OCI-LY7 (cell line): ENCODE measurements around the gene OR4D1. TPM values are rescaled to one million over a fixed set of nuclear protein-coding genes. Genes with fewer than 3 reads are reported as not detected.

ENCODE experiments used
- BruUV-seq: library from RNA; stranded (reverse); fragments of 400-500 nt; replicated peaks from 2 replicates; lab custom pipeline; 2021; lab: Mats Ljungman, UMichigan
- CTCF ChIA-PET: fragments of 300-600 bp; sonication (Branson Sonifier 250); formaldehyde crosslinking; loops from one replicate; lab custom pipeline; 2022; ENCODE audit warnings: antibody characterized with exemption; ENCODE audit not compliant: unreplicated experiment; lab: Charles Lee
- POLR2A ChIA-PET: fragments of 300-600 bp; sonication (Branson Sonifier 250); formaldehyde crosslinking; loops from one replicate; lab custom pipeline; 2022; ENCODE audit warnings: antibody characterized with exemption; lab: Charles Lee
- DNase-seq: peaks from one replicate; pipeline ENCODE4 v3.0.0-alpha.2; 2015; ENCODE audit warnings: low spot score
- H2AFZ ChIP-seq: fragments of 200-600 bp; sonication (generic), shearing (Covaris generic); 2 replicates; pipeline ENCODE4 v1.6.1; 2014; ENCODE audit warnings: mild to moderate bottlenecking, antibody characterized with exemption, low read length, moderate library complexity
- H3K27ac ChIP-seq: fragments of 200-600 bp; sonication (generic); 2 replicates; pipeline ENCODE4 v1.5.1; 2014; ENCODE audit warnings: mixed run types, low read depth, mild to moderate bottlenecking, moderate library complexity, low read length, inconsistent platforms; ENCODE audit not compliant: poor library complexity, severe bottlenecking
- H3K36me3 ChIP-seq: fragments of 200-600 bp; sonication (generic); 2 replicates; pipeline ENCODE4 v1.6.1; 2014; ENCODE audit warnings: mild to moderate bottlenecking, antibody characterized with exemption, low read length, moderate library complexity, mixed read lengths; ENCODE audit not compliant: insufficient read depth
- H3K4me1 ChIP-seq: fragments of 200-600 bp; sonication (generic); 2 replicates; pipeline ENCODE4 v1.5.1; 2014; ENCODE audit warnings: mild to moderate bottlenecking, low read length; ENCODE audit not compliant: insufficient read depth, poor library complexity, severe bottlenecking
- H3K4me2 ChIP-seq: fragments of 200-600 bp; sonication (generic); 2 replicates; pipeline ENCODE4 v1.6.1; 2014; ENCODE audit warnings: mild to moderate bottlenecking, low read length
- H3K4me3 ChIP-seq: fragments of 200-600 bp; sonication (generic); 2 replicates; pipeline ENCODE4 v1.5.1; 2014; ENCODE audit warnings: mild to moderate bottlenecking, low read depth, low read length; ENCODE audit not compliant: poor library complexity, severe bottlenecking
- H3K79me2 ChIP-seq: fragments of 200-600 bp; sonication (generic); 2 replicates; pipeline ENCODE4 v1.6.1; 2016; ENCODE audit warnings: low read depth, mild to moderate bottlenecking, low read length, moderate library complexity, mixed read lengths; ENCODE audit not compliant: insufficient read depth
- H3K9me2 ChIP-seq: fragments of 200-600 bp; sonication (generic); 2 replicates; pipeline ENCODE4 v1.6.1; 2016; ENCODE audit warnings: mild to moderate bottlenecking, low read length, mixed read lengths; ENCODE audit not compliant: insufficient read depth
- H3K9me3 ChIP-seq: fragments of 200-600 bp; sonication (generic); 2 replicates; pipeline ENCODE4 v1.6.1; 2014; ENCODE audit warnings: mild to moderate bottlenecking, mixed run types, low read length, mixed read lengths
- H4K20me1 ChIP-seq: fragments of 200-600 bp; sonication (generic); 2 replicates; pipeline ENCODE4 v1.6.1; 2014; ENCODE audit warnings: mild to moderate bottlenecking, antibody characterized with exemption, low read length, moderate library complexity, mixed read lengths; ENCODE audit not compliant: insufficient read depth
- CTCF ChIP-seq: fragments of 200-600 bp; sonication (generic); conservative IDR thresholded peaks from 2 replicates; pipeline ENCODE4 v1.5.1; 2014; ENCODE audit warnings: mild to moderate bottlenecking, antibody characterized with exemption, low read length, moderate library complexity, mixed read lengths
- EZH2phosphoT487 ChIP-seq: fragments of 200-600 bp; sonication (generic); IDR thresholded peaks from 2 replicates; pipeline ENCODE4 v1.6.1; 2018; ENCODE audit warnings: low read depth, borderline replicate concordance, mild to moderate bottlenecking, mixed run types, antibody characterized with exemption, low read length, moderate library complexity, mixed read lengths
- intact Hi-C: fragments of 100-400 bp; cut with micrococcal nuclease; formaldehyde crosslinking; loops from one replicate; pipeline ENCODE4 v1.10.0; 2022; ENCODE audit not compliant: unreplicated experiment
- total RNA-seq, 2 experiments: library from RNA; depleted of rRNA in 1 of 2; stranded (reverse); fragments of >200 nt in 1 of 2; shearing (Covaris generic) in 1 of 2; gene quantifications; 2 replicates each; pipeline ENCODE4 v1.2.3, GENCODE V29; 2014 to 2022

OR4D1 gene
- total RNA-seq, 2 experiments from 2014 or later: not detected

- Histone ChIP-seq H3K79me2 (no peaks in the 10 kb centered on the region), H3K4me1 (peaks cover 16% of the 10 kb centered on the region), H3K9me2 (no peaks in the 10 kb centered on the region), H2AFZ (no peak overlapping the region; the same call in 1 of the 2 replicates), H3K4me2 (peak overlapping the region; percentile 56), H3K27ac (no peak overlapping the region), H3K9me3 (no peaks in the 10 kb centered on the region), H3K4me3 (no peak overlapping the region), H3K36me3 (no peaks in the 10 kb centered on the region), H4K20me1 (no peaks in the 10 kb centered on the region)
- ChIA-PET CTCF (interaction anchor here (0.8 kb wide), 1 partner anchor 13 kb away, joined by 3 read pairs; no protein-coding TSS in a partner anchor), POLR2A (no interaction called here)
- no peak for DNase-seq
- intact Hi-C loops: no loop called here
- no peak for TF ChIP-seq CTCF
- TF ChIP-seq EZH2phosphoT487: no peak
- BruUV-seq: no TSS peak
Observed at GRCh38 chr17:58186591-58186990, 38.4 kb downstream of the OR4D1 start.

DNA sequence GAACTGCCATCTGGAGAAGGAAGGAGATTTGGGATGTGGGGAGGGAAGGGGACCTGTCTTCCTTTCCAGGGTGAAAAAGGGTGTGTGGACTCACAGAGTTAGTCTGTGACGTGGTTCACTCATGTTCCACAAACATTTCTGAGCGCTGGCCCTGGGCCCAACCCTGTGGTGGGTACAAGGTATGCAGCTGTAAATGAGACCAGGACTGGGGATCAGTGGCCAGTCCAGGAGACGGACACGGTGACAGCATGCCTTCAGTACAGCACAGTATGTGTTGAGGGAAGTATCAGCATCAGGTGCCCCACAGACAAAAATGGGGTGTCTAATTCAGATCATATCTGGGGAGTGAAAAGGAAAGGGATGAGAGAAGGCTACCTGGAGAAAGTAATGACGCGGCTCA, 38.9 kb downstream of the OR4D1 start:
- no peak overlapping the region for H3K4me2 ChIP-seq
- no peaks in the 10 kb centered on the region for H3K9me3 ChIP-seq
- ChIA-PET POLR2A (no interaction called here), CTCF (no interaction called here)
- no peaks in the 10 kb centered on the region for H3K9me2 ChIP-seq
- BruUV-seq: no TSS peak
- DNase-seq: no peak
- H2AFZ ChIP-seq: no peak overlapping the region
- no peaks in the 10 kb centered on the region for H3K79me2 ChIP-seq
- H3K36me3 ChIP-seq: no peaks in the 10 kb centered on the region
- H4K20me1 ChIP-seq: no peaks in the 10 kb centered on the region
- H3K4me1 ChIP-seq: peaks cover 16% of the 10 kb centered on the region
- no peak overlapping the region for H3K27ac ChIP-seq
- H3K4me3 ChIP-seq: no peak overlapping the region
- intact Hi-C loops: no loop called here
- no peak for TF ChIP-seq EZH2phosphoT487
- no peak for TF ChIP-seq CTCF

- H3K9me3 ChIP-seq: no peaks in the 10 kb centered on the region
- BruUV-seq: no TSS peak
- no peaks in the 10 kb centered on the region for H3K79me2 ChIP-seq
- H2AFZ ChIP-seq: no peak overlapping the region
- ChIA-PET CTCF (no interaction called here), POLR2A (no interaction called here)
- intact Hi-C loops: no loop called here
- TF ChIP-seq CTCF (no peak), EZH2phosphoT487 (no peak)
- no peak overlapping the region for H3K4me2 ChIP-seq
- H3K27ac ChIP-seq: no peak overlapping the region
- H3K9me2 ChIP-seq: no peaks in the 10 kb centered on the region
- no peak for DNase-seq
- no peak overlapping the region for H3K4me3 ChIP-seq
- no peaks in the 10 kb centered on the region for H4K20me1 ChIP-seq
- no peaks in the 10 kb centered on the region for H3K36me3 ChIP-seq
- H3K4me1 ChIP-seq: peaks cover 16% of the 10 kb centered on the region
Observed at GRCh38 chr17:58187675-58188074, 39.5 kb downstream of the OR4D1 start.
